ENCODE data around the gene ITGA2.
"Not testable (repeated sequence)": the region's sequence is repeated elsewhere in the genome, so short reads cannot be mapped to it uniquely, and the experiment has no call there.

The ITGA2 gene

GRCh38 chr5:53095217-53095616, 106.1 kb downstream of the ITGA2 start:
- H3K4me3 ChIP-seq (ENCODE audit: low read depth, low read length) = no peak overlapping the region

DNA sequence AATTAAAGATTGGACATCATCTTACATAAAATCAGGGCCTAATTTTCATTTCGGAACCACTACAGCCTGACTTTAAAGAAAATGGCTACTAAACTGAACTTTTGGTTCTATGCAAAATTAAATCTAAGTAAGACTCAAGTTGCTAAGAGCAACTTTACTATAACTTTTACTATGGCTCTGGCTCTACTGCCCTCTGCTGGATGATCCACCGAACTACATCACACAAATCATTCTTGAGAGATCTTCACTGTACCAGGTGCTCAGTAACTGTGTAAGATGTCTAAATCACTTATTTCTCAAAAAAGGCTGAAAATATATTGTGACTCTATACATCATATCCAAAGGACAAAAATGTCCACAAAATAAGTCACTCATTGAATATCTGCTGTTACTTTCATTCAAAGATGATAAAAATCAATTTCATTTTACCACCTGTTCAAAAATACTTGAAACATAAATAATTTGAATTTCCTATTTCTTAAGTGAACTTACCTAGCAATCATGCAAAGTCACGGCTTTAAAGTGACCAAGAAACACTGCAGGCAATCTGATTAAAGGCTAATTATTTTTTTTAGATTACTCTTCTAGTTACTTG, 106.9 kb downstream of the ITGA2 start:
- H3K4me3 ChIP-seq (ENCODE audit: low read depth, low read length) = no peak overlapping the region

DNA sequence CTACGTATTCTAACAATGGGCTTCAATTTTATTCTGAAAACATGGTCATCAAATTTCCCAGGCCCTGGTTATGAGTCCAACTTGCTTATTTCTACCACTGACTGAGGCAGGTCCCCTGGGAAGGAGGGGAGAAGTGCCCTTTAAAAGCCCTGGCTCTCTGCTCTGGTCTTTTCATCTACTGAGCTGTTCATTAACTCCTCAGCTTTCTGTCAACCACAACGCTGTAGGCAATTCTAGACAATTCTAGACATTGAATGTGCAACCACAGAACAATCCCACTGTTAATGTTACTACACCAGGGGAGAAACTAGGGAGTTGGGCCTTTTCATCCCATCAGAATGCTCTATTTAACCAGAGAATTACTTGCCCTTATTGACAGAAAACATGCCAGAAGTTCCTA, 110.4 kb downstream of the ITGA2 start:
- no peak overlapping the region for H3K4me3 ChIP-seq (ENCODE audit: low read depth, low read length)

DNA sequence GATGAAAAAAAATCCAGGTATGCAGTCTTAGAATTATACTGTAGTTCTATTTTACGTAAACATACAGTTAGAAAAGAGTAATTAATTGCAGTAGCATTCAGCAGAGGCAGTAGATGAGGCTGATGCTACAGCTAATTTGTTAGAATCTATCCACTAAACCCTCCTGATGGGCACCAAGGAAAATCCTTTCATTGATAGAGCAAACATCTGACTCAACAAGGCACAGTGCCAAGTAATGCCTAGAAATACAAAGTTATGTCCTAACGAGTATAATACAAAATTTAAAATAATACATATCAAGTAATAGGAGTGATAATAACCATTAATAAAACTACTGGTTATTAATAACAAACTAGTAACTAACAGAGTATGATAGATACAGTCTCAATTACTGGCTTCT, 111.5 kb downstream of the ITGA2 start:
- no peak overlapping the region for H3K4me3 ChIP-seq (ENCODE audit: low read depth, low read length)

DNA sequence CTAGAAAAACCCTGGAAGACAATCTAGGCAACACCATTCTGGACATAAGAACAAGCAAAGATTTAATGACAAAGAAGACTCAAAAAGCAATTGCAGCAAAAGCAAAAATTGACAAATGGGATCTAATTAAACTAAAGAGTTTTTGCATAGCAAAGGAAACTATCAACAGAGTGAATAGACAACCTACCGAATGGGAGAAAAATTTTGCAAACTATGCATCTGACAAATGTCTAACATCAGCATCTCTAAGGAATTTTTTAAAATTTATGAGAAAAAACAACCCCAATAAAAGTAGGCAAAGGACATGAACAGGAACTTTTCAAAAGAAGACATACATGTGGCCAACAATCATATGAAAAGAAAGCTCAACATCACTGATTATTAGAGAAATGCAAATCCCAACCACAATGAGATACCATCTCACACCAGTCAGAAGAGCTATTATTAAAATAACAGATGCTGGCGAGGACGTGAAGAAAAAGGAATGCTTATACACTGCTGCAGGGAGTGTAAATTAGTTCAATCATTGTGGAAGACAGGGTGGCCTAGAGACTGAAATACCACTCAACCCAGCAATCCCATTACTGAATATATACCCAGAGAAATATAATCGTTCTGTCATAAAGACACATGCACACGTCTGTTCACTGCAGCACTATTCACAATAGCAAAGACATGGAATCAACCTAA, 116.6 kb downstream of the ITGA2 start:
- no peak overlapping the region for H3K4me3 ChIP-seq (ENCODE audit: low read depth, low read length)

DNA sequence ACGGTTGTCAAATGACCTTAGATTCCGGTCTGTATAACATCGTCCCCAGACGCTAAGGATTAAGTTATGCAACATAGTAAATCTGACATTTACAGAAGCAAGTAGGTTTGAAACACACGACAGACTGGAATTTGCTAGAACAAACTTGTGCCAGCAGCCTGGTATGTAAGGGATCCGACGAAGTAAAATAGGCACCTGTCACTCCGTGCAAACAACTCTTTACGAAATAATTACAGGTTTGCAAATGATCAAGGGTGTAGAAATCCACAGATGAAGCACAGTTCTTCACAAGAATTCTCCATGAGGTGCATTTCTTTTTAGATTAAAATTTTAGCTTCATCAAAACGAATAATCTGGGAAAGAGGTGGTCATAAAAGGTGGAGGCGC, 119.9 kb downstream of the ITGA2 start:
- peak overlapping the region; percentile 74 for H3K4me3 ChIP-seq (ENCODE audit: low read depth, low read length)

DNA sequence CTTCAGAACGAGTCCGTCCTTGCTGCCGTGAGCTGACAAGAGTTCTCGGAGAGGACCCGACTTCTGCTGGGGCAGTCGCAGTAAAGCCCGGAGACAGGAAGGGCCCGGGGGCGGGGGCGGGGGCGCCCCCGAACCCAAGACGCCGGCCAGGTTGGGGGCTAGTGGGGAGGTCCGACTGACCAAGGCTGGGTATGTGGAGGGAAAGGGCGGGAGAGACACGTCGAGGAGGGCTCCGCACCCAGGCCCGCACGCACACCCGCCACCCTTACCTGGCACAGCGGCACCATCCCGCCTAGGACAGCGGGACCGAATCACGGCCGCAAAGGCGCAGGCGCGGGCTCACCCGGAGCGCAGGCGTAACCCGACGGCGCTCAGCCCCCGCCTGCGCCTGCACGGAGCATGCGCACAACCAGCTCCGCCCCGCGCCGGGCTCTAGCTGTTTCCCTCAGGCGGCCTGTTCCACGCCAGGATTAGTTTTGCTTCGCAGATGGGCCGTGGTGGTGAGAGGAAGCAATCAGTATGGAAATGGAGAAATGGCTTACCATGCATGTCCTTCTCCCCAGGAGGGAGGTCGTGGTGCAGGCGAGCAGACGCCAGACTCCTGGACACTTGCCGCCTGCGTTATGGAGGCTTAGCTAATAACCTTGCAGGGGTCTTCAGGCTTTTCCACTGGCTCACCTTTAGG, 120.4 kb downstream of the ITGA2 start, which contains the start of gene MOCS2:
MOCS2 (minus strand) TSS at position 315 of the 685 bp plus-strand sequence. CDS start 2,583 bp downstream, outside the sequence.
- H3K4me3 ChIP-seq (ENCODE audit: low read depth, low read length) = peak within 1 kb of the TSS; percentile 74

DNA sequence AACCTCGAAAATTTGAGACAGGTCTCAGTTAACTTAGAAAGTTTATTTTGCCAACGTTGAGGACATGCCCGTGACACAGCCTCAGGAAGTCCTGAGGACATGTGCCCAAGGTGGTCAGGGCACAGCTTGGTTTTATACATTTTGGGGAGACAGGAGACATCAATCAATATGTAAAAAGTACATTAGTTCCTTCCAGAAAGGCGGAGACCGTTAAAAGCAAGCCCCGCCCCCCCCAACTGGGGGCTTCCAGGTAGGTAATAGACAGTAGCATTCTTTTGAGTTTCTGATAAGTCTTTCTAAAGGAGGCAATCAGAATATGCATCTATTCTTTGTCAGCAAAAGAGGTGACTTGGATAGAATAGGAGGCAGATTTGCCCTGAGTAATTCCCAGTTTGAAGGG, 121.0 kb downstream of the ITGA2 start:
- peak overlapping the region; percentile 74 for H3K4me3 ChIP-seq (ENCODE audit: low read depth, low read length)

DNA sequence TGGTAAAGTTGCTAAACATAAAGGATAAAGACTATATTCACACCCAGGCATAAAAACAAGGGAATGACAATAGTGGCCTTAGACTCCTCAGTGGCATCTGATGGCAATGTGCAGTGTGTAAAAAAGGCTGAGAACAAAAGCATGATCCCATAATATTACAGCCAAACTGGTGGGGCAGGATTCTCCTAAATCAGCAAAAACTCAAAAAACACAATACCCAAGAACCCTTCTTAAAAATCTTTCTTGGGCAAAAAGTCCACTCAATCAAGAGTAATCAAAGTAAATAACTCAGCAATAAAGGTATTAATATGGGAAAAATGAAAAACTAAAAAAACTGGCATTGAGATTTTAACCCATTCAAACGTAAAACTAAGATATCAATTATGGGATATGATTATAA, 122.0 kb downstream of the ITGA2 start:
- no peak overlapping the region for H3K4me3 ChIP-seq (ENCODE audit: low read depth, low read length)

GRCh38 chr5:53112307-53112706, 123.2 kb downstream of the ITGA2 start:
- not testable (repeated sequence) for H3K4me3 ChIP-seq (ENCODE audit: low read depth, low read length)

- H3K4me3 ChIP-seq (ENCODE audit: low read depth, low read length) = no peak overlapping the region
Observed at GRCh38 chr5:53112909-53113308, 123.8 kb downstream of the ITGA2 start.

GRCh38 chr5:53113947-53114346, 124.8 kb downstream of the ITGA2 start:
- H3K4me3 ChIP-seq (ENCODE audit: low read depth, low read length) = no peak overlapping the region

DNA sequence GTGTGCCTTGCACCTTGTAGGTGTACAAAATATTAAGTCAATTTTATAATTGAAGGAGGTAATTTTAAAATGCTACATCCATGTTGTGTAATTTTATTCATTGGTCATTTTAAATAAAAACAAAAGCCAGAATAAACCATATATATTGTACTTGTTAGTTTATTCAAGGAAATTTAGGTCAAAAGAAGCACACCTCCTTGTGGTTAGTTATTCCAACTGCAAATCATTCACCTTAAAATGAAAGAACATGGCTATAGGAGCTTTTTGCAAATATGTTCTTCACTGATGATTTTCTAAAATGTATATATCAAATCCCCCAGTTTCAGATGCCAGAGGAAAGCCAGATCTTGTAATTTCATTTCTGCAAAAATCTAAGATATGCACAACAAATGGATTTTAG, 125.8 kb downstream of the ITGA2 start:
- H3K4me3 ChIP-seq (ENCODE audit: low read depth, low read length) = no peak overlapping the region

- no peak overlapping the region for H3K4me3 ChIP-seq (ENCODE audit: low read depth, low read length)
Observed at GRCh38 chr5:53116597-53116996, 127.4 kb downstream of the ITGA2 start.

GRCh38 chr5:53118879-53119278, 129.7 kb downstream of the ITGA2 start:
- H3K4me3 ChIP-seq (ENCODE audit: low read depth, low read length) = no peak overlapping the region

GRCh38 chr5:53120165-53120564, 131.0 kb downstream of the ITGA2 start:
- H3K4me3 ChIP-seq (ENCODE audit: low read depth, low read length) = no peak overlapping the region

GRCh38 chr5:53123702-53124101, 134.6 kb downstream of the ITGA2 start:
- no peak overlapping the region for H3K4me3 ChIP-seq (ENCODE audit: low read depth, low read length)

DNA sequence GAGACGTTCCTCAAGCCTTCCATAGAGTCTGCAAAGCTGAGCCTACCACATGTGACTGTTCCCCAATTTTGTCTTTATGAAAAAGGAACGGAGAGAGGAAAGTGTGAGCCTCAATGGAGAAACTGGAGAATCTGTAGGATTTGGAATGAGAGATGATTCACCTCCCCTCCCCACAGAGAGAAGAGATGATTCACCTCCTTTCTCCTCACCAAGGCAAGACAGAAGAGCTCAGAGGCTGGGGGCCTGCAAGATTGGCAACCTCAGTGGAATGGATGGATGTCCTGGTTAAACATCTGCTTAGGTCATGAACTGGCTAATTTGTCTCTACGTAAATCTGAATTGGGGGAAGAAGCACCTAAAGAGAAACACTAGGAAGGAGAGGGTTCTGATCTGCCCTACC, 137.4 kb downstream of the ITGA2 start:
- no peak overlapping the region for H3K4me3 ChIP-seq (ENCODE audit: low read depth, low read length)

DNA sequence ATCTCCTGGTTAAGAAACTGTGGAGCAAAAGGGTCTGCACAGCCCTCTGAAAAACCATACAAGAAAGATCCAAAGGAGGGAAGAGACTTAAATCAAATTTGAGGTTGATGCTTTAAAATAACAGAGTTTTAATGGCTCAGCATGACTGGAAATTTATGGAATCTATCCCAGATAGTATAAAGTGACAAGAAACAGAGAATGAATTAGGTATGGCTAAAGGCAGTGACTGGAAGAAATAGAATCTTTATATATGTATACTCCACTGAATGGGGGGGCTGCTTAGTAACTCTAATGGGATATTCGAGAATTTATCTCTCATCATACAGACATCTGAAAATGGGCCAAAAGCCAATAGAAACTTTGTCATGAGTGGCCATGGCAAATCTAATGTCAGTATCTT, 138.0 kb downstream of the ITGA2 start:
- no peak overlapping the region for H3K4me3 ChIP-seq (ENCODE audit: low read depth, low read length)

- no peak overlapping the region for H3K4me3 ChIP-seq (ENCODE audit: low read depth, low read length)
Observed at GRCh38 chr5:53128481-53128880, 139.3 kb downstream of the ITGA2 start.

DNA sequence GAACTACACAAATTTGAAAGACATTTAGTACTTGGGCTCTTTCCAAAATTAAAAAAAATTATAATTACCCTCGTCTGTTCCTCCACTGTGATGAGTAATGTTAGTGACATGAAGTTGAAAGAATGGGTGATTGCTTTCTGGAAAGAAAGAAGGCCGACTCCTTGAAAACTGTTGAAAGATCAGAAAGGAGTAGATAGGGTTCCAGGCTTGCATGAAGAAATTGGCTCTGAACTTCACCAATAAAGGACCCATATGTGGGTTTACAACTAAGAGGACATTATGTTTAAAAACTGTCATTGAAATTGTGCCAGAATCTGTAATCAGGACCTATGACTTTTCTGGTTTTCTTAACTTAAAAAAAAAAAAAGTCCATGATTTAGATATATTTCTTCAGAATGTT, 141.1 kb downstream of the ITGA2 start:
- no peak overlapping the region for H3K4me3 ChIP-seq (ENCODE audit: low read depth, low read length)

DNA sequence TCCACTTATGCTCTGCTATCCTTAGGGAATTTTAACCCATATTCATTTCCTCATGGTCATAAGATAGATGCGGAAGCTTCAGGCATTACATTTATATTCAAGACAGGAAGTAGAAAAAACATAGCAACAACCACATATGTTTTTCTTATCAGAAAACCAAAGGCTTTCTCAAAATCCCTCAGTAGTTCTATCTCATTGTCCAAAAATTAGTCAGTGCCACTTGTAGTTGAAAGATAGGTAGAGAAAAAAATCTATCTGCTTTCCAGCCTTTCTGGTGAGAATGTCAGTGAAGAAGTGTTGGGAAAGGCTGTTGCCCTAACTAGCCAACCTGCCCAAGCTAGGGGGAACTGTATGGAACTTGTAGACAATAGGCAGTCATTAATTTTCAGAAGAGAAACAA, 143.9 kb downstream of the ITGA2 start:
- no peak overlapping the region for H3K4me3 ChIP-seq (ENCODE audit: low read depth, low read length)
